GM18517 (cell line): ENCODE results near the gene CDH23.
A peak's percentile ranks its signal among the peaks of the same experiment; 100 is the strongest.

Experiments
- ATAC-seq: cut with Tn5 transposase; IDR thresholded peaks from one replicate; pipeline ENCODE4 v1.9.1; 2021; ENCODE audit warnings: mild to moderate bottlenecking, moderate library complexity; ENCODE audit not compliant: unreplicated experiment

The CDH23 gene

DNA sequence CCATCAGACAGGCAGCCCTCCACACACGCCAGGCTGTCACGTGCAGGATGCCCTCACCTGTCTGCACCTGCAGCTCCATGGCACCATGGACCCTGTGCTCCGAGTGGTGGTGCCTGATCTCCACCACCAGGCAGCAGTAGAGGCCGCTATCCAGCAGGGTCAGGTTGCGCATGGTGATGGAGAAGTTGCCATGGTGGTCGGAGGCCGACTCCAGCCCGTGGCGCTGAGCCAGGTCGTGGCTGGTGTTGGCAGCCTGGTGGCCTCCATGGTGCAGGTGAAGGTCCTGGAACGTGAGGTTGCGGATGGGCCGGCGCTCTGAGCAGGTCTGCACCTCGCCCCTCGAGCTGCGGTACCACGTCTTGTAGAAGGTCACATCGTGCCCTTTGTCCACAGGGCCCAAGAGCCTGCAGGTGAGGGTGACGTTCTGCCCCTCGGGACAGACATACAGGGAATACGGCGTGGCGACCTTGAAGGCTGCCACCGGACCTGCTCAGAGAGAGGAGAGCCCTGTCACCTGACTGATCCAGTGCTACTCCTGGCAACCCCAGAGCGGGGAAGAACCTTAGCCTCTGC lies 364.9 kb downstream of the CDH23 start:
- ATAC-seq: no peak

DNA sequence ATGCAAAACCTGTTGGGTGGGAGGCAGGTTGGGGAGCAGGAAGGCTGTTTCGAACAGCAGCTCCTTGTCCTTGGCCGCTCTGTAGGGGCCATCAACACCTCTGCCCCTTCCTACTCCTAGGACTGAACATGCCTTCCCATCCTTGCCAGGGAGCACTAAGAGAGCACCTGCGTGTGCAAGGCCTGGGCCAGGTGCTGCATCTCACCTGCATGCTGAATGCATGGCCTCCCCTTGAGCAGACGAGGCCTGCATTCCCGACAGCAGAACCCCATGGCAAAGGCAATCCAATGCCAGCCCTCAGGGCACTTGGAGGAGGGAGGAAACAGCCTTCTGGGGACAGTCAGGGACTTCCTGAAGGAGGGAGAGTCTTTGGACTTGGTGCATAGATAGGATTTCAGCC lies 365.6 kb downstream of the CDH23 start:
- no peak for ATAC-seq

DNA sequence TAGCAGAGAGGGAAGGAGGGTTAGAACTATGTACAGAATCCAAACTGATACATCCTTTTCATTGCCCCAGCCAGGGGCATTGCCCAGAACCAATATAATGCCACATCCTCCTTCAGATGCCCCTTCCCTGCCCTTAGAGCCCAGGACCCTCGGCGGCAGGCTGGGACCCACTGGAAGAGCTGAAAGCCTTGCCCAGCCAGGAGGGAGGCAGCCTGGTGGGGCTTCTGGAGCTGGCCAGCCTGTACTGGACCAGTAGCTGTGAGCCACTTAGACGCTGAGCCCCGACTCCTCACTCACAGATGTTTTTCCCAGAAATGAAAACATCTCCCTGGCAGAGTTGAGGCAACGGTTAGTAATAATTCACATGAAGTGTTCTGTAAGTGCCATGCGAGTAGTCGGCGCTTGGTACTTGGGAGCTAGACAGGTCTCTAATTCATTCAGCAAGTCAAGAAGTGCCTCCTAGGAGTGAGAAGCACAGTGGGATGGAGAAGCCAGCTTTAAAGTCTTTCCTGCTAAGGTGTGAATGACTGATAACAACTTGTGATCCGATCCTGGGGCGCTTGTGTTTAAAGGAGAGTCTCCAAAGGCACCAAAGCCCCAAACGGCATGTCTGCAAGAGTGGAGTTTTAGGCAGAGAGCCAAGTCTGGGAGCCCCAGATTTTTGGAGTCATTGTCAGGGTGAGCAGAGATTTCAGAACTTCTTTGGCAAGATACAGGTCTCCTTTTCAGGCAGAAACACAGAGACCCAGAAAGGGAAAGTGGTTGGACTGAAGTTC lies 366.8 kb downstream of the CDH23 start:
- ATAC-seq: no peak

DNA sequence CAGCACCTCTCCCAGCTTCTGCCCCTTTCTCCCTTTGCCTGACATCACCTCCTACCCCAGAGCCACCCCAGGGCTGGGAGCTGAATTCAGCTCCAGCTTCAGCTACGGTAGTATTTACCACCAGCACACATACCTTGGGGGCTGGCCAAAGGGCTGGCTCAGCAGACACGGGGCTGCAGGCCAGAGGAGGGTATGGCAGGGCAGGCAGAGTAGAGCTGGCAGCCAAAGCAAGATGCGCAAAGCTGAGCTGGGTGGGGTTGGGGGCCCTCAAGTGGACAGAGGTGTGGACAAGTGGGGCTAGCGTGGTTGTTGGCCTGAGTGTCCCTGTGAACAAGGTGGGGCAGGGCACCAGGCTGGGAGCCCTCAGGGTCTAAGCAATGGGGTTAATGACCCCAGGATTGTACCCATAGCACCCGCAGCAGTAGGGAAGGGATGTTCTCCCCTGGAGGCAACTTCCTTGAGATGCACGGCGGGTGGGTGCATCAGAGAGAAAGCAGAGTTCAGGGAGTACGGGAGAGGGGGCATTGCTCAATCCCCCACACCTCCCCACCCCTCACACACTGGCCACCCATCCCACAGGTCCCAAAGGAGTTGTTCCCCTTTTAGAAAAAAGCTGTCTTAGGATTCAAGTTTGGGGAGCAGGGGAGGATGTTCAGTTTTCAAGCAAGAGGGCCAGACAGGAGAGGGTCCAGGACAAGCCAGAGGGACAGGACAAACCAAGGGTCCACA lies 368.6 kb downstream of the CDH23 start:
- no peak for ATAC-seq

DNA sequence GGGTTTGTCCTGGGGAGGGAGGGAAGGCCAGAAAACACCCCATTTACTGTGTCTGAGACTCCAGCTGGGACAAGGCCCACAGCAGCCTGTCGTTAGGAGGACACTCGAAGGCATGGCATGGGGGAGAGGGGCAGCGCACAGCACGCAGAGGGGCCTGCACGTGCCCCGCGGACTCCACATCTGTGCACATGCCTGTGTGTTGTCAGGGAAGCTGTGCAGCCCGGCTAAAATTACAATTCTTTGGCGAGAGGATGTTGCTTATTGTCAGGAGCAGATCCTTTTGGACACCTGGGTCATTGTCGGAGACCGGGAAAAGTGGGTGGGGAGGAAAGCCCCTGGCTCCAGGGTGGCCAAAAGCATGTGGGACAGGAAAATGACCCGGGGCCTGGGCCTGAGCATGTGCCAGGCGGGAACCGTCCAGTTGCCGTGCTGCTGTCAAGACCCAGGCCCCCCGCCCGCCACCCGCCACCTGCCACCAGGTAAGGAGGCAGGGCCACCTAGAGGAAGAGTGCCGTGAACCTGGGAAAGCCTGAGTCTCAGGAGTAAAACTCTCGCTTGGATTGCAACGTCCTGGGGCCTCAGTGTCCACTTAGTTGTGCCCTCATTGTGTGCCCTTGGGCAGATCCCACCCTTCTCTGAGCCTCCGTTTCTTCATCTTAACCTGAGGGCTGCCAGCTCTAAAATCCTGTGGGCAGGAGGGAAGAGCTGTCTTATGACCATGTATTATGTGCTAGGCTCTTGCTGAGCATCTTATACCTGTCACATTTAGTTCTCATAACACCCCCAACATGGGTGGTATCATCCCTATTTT lies 369.4 kb downstream of the CDH23 start:
- no peak for ATAC-seq

DNA sequence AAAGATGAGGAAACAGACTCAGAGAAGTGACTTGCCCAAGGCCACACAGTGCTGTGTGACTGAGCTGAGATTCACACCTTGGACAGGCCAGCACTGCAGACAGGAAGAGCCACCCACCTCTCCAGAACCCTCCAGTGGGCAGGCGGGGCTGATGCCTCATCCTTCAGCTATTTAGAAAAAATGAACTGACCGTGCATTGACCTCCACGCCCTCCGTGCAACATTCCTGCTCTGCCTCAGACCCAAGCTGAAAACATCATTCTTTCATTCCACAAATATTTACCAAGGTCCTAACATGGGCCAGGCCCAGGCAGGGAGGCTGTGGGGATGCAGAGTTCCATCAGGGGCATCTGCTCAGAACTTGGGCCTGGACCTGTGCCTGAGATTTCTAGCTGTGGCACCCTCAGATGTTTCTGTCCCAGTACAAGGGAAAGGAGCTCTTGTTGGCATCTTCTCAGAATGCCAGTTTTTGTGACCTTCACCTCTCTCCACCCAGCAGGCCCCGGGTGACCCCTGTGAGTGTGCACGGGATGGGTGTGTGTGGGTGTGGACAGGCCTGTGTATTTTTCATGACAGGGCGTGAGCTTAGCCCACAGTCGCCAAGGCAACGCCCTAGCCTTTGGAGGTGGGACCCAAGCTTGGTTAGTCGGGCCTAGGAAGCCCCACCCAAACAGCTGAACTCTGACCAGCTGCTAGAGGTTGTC lies 370.1 kb downstream of the CDH23 start:
- no peak for ATAC-seq

DNA sequence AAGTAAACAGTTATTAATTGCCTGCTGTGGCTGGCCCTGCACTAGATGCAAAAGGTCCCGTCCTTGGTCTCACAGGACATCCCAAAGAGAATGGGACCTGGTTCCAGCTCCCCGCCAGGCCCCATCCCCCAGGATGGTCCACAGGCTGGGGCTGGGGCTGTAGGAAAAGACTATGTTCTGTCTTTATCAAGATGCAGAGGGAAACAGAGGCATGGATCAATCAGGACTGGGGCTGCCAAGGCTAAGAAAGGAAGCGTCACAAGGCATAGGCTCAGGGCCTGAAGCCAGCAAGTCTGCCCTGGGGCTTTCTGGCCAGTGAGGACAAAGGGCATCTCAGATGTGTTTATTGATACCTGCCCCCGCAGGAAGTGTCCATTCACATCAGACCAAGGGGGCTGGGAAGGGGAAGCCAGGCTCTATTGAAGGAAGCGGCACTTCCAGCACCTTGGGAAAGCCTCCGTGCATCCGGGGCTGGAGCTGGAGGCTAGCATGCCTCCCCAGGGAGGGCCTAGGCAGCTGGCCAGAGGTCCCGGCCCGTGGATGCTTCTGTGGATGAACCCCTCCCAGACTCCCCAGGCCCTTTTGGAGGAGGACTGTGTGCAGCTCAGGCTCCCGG lies 370.8 kb downstream of the CDH23 start:
- ATAC-seq: no peak

DNA sequence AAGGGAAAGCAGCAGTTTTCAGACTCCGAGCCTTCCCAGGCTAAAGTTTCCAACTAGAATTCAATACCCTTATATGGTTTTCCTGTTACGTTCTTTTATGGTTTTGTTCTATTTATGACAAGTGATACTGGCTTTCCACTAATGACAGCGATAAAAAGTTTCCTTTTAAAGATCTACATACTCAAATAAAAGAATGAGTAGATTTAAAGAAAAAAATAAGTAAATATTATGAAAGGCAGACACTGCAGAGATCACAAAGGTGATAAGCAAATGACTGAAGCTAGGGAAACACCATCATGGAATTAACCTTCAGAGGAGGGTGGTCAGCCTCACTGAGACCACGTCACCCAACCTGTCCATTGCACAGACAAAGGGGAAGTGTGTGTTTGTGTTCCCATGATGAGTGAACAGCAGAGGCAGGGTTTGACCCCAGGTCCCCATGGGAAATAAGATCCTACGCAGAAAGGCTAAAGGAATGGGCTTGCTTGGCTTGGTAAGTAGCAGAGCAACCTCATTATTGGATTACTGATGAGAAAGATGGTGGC lies 372.6 kb downstream of the CDH23 start:
- peak; percentile 33 for ATAC-seq

DNA sequence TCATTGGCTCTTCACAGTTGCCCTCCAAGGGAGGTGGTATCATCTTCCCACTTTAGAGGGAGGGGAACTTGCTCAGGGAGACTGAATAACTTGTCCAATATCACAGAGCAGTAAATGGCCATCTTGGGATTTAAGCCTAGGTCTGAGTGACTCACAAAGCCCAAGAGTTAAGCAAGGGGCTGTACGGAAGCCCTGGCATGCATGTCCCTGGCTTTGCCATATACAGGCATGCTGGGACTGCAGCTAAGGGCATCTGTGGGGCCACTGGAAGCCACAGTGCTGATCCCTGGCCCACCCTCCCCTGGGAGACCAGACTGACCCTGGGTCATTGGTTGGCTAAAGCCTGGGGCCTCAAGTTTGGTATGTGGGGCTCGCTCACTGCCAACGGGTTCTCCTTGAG lies 373.5 kb downstream of the CDH23 start:
- no peak for ATAC-seq

DNA sequence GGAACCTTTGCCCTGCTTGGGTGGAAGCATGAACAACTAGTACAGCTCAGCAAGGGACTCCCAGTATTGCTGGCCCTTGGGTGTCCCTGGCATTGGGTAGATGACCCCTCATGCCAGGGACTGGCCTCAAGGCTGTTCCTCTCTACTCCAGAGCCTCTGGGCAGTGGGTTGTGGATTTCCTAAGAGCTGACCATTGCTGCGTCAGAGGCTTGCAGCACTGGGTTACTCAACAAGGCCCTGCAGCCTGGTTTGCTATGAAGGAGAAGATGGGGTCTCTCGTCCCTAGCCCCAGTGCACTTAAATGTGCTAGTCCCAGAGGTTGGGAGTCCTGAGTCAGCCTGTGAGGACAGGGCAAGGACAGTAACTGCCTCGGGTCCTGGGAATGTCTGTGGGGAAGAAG lies 374.1 kb downstream of the CDH23 start:
- ATAC-seq: no peak

DNA sequence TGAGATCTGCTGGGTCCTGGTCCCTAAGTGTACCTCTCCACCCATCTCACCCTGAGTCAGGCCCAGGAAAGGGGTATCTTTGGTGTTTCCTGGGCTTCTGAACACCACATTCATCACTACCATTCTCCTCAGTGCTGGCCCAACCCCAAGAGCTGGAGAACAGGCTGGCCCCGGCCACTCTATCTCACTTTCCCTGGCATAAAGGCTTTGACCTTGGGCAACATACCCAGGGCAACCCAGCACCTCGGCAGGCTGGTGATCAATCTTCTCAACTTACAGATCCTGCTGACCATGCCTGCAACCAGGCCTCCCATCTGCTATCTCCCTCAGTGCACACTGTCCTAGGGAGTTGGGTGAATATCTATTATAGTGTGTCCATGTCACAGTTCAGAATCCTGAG lies 374.5 kb downstream of the CDH23 start:
- ATAC-seq: no peak

DNA sequence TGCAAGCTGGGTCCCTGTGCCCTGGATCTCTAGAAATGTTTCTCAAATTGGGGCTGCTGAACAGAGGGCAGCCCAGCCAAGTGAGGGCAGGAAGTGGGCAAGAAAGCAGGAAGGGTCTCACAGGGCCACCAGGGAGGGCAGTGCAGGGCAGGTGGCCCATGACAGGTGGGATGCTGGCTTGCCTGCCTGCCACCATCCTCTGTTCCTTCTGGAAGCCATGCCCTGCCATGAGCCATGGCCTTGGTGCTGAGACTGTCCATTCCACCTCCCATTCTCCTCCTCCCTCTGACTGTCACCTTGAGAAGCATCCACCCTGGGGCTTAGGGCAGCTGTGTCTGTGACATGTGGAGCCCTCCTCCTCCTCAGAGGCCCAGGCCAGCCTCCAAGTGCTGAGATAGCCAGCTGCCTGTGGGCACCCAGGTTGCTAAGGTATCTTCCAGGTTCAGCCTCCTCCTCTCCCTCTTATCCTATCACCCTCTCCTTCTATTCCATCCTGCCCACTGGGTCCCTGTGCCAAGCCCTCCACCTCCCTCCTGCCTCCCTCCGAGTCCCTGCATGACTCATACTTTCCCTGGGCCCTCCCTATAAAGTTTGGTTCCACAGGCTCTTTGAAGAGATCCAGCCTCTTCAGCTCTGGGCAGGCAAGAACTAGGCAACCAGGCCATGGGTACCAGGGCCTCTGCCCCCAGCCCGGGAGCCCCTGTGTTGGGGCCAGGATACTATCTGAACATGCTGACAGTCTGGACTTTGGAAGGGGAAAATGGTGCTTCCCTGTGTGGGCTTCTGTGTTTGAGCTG lies 375.3 kb downstream of the CDH23 start:
- no peak for ATAC-seq

DNA sequence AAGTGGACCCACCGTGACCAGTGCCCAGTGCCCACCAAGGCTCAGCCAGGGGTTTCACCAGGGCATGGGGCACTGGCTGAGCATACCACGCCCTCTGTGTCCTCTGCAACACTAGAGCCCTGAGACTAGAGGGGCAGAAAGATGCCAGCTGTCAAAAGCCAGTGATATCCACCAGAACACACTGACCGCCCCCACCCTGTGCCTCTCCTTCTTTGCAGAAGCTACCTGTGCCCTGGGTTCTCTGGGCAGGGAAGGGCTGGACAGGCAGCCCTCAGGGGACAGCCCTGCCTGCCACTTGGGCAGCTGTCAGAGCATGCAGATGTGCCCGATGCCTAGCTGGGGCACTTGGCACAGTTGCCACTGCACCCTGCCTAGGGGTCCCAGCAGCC lies 376.1 kb downstream of the CDH23 start:
- no peak for ATAC-seq

DNA sequence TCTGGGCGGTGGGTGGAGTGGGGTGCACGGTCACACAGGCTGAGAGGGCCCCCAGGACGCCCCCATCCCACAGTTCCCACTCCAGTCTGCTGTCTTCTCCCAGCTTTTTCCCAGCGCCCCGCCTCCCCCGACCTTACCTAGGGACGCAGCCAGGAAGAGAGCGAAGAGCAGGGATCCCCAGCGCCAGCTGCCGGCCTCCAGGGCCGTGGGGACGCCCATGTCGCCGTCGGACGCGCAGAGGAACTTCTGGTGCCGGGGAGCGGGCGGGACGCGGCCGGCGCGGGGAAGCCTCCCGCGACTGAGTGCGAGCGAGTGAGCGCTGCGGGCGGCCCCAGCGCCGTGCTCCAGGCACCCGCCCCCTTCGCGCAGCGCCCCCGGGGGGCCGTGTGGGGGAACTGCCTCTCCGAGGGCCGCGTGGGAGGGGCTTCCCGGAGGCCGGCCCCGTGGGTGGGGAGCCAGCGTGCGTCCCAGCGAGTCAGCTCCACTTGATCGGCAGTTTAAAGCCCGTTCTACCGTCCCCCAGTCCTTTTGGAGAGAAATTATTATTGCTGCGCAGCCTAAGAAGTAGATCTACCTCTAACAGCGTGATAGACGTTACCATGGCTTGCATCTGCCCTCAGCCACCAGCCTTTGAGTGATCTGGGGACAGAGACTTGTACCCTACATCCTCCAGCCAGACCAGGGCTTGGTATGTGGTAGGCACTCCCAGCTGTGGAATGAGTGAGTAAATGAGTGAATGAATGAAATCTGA lies 376.7 kb downstream of the CDH23 start, which contains the start of gene VSIR:
Gene VSIR, minus strand, starts transcription at position 300 of the 751 bp plus-strand sequence. Its CDS starts 81 bp downstream, at position 219.
- ATAC-seq: no peak

DNA sequence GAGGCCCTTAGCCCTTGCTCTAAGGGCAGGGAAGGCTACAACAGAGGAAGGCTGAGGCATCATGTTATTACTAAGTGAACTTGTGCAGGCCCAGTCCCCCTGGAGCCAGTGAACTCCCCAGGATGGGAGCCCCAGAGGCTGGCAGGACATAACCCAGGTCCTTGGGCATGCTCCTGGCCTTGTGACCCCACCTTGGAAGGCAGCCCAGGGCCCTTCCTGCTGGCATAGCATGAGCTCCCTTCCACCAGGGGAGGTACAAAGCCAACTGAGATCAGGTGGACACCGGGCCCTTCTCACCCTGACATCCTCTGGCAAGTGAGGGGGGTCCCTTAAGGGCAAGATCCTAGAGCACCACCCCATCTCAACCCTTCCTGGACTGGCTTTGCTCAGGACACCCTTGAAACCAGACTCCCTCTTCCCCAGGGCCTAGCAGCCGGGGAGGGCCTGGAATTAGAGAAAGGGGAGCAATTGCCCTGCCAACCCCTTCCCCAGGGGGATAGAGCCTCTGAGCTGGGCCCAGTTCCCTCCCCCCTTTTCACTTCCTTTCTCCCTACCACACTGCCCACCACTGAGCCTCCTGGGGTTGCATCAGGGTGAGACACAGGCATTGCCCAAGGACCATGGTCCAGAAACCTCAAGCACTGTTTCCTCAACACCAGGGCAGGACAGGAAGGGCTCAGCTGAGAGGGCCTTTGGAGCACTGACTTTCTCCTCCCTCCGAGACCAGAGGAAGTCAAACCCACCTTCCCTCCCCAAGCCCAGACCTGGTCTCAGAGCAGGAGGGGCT lies 378.4 kb downstream of the CDH23 start:
- no peak for ATAC-seq

DNA sequence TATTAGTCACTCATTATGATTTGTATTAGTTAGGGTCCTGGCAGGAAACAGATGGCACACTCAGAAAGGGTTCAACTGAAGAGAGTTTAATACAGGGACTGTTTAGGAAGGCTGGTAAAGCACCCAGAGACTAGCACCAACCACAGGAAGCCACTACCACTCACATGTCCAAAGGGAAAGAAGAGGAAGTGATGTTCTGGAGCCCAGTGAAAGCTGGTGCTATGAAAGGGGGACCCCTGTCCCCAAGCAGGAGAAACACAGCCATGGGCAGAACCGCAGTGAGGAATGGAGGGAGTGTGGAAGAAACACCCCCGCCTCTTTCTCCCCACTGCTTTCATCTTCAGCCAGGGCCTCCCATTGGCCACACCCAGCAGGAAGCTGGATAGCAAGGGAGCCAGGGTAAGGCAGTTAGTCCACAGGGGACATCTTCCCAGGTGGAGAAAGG lies 379.8 kb downstream of the CDH23 start:
- no peak for ATAC-seq

DNA sequence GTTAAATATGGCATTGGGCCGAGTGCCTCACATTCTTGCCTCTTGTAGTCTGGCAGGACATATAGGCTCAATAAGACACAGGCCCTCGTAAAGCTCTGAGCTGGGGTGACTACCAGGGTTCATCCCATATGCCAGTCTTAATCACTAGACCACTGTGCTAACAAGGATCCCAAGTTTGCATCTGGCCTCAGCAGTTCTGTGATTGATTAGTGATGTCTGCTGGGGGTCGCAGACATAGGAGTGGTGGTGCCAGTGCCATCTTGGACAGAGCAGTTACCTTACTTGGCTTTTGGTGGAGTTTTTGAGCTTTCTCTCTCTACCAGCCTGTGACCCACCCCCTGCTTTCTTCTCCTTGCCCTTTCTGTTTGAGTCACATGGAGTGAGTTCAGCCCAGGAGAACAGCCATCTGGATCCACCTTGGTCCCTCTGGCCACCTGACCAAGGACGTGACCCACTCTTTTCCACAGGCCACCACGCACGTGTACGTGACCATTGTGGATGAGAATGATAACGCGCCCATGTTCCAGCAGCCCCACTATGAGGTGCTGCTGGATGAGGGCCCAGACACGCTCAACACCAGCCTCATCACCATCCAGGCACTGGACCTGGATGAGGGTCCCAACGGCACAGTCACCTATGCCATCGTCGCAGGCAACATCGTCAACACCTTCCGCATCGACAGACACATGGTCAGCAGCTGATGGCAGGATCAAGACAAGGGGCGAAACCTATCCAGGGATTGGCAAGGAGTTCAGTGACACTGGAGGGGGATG lies 380.7 kb downstream of the CDH23 start:
- ATAC-seq: no peak
